Mammary epithelial cell (primary cell): Measurements from ENCODE around the gene PHKA1.

Experiments used
- EZH2 ChIP-seq: IDR thresholded peaks from 2 replicates; pipeline ENCODE4 v1.6.1; 2012; ENCODE audit warnings: low read length, inconsistent platforms, borderline replicate concordance
- TF ChIP-seq, protein P1 (sequence below), 2 donors: IDR thresholded peaks in 1 of 2; conservative IDR thresholded peaks in 1 of 2; 2 replicates each; pipeline ENCODE4 v1.5.1; 2011 to 2012; ENCODE audit warnings: inconsistent platforms in 2 of 2, low read length in 2 of 2, mild to moderate bottlenecking in 2 of 2, control low read depth in 1 of 2, low read depth in 1 of 2; ENCODE audit not compliant: insufficient read depth in 1 of 2; ENCODE audit errors: extremely low read depth in 1 of 2

DNA sequence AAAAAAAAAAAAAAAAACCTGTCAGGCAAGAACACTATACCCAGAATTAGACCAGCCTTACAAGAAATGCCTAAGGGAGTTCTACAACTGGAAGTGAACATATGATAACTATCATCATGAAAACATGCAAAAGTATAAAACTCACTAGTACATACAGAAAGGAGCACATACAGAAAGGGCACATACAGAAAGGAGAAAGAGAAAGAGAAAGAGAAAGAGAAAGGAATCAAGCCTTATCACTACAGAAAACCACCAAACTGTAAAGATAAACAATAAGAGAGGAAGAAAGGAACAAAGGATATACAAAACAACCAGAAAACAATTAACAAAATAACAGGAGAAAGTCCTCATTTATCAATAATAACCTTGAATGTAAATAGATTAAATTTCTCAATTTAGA, 50.4 kb downstream of the PHKA1 start:
- TF ChIP-seq, protein P1, sequence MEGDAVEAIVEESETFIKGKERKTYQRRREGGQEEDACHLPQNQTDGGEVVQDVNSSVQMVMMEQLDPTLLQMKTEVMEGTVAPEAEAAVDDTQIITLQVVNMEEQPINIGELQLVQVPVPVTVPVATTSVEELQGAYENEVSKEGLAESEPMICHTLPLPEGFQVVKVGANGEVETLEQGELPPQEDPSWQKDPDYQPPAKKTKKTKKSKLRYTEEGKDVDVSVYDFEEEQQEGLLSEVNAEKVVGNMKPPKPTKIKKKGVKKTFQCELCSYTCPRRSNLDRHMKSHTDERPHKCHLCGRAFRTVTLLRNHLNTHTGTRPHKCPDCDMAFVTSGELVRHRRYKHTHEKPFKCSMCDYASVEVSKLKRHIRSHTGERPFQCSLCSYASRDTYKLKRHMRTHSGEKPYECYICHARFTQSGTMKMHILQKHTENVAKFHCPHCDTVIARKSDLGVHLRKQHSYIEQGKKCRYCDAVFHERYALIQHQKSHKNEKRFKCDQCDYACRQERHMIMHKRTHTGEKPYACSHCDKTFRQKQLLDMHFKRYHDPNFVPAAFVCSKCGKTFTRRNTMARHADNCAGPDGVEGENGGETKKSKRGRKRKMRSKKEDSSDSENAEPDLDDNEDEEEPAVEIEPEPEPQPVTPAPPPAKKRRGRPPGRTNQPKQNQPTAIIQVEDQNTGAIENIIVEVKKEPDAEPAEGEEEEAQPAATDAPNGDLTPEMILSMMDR (conservative IDR thresholded peaks at IDR 0.05 in 1 of 2, IDR thresholded peaks at IDR 0.05 in 1 of 2; ENCODE audit: extremely low read depth in 1 of 2, insufficient read depth in 1 of 2, low read depth in 1 of 2, low read length in 2 of 2), result no peak
- TF ChIP-seq EZH2, result no peak
